ENCODE results near the gene CDH4. TPM values are rescaled to one million over a fixed set of nuclear protein-coding genes. Genes with fewer than 3 reads are reported as not detected.

Gene CDH4
- total and polyA plus RNA-seq, 2 of the 4 experiments (the other 2 are of a cell fraction): 1.6 to 3.5 TPM

- Histone ChIP-seq H2AK5ac (ENCODE audit: low read depth, low read length) (peak overlapping the region; percentile 33), H2AK9ac (replicated peaks; ENCODE audit: low read depth, low read length, poor library complexity) (no peak overlapping the region), H4K91ac (ENCODE audit: insufficient read depth, low read depth, low read length) (no peak overlapping the region), H4K5ac (ENCODE audit: low read depth, low read length) (no peak overlapping the region), H2BK120ac (ENCODE audit: low read depth, low read length) (no peak overlapping the region), H3K18ac (ENCODE audit: low read depth, low read length) (no peak overlapping the region), H2BK5ac (ENCODE audit: low read depth, low read length, poor library complexity, severe bottlenecking) (no peak overlapping the region), H3K9ac (ENCODE audit: low read depth, low read length) (no peak overlapping the region), H3K4me3 (ENCODE audit: insufficient read depth, low read depth, low read length) (no peak overlapping the region), H3K79me1 (ENCODE audit: low read depth in 1 of 2, low read length in 2 of 2) (no peaks in the 10 kb centered on the region), H3K9me3 (ENCODE audit: control insufficient read depth, insufficient read depth, low read length) (no peaks in the 10 kb centered on the region; the same call in 1 of the 2 replicates), H3K27me3 (ENCODE audit: control insufficient read depth, insufficient read depth, low read length) (no peaks in the 10 kb centered on the region; the same call in 1 of the 2 replicates), H3K36me3 (ENCODE audit: control insufficient read depth, insufficient read depth, low read length) (no peaks in the 10 kb centered on the region), H2BK20ac (ENCODE audit: low read depth, low read length) (no peak overlapping the region), H4K20me1 (ENCODE audit: insufficient read depth, low read length) (no peaks in the 10 kb centered on the region; the same call in 1 of the 2 replicates), H3K4me2 (ENCODE audit: low read depth, low read length) (no peak overlapping the region), H2BK15ac (ENCODE audit: low read depth, low read length) (no peak overlapping the region), H2AFZ (replicated peaks; ENCODE audit: low read length, poor library complexity) (peak overlapping the region; percentile 26), H4K8ac (ENCODE audit: low read depth in 2 of 2, low read length in 2 of 2) (no peak overlapping the region), H3K9me1 (ENCODE audit: insufficient read depth, low read length) (no peaks in the 10 kb centered on the region), H3K23ac (ENCODE audit: low read depth, low read length) (no peak overlapping the region), H3K14ac (replicated peaks; ENCODE audit: low read depth, low read length) (no peak overlapping the region), H3K4ac (ENCODE audit: low read depth, low read length) (no peak overlapping the region), H3K56ac (ENCODE audit: extremely low read depth, insufficient read depth, low read length) (no peak overlapping the region), H3K27ac (ENCODE audit: insufficient read depth, low read length) (no peak overlapping the region), H3K4me1 (ENCODE audit: control insufficient read depth, insufficient read depth, low read length) (peaks cover 4% of the 10 kb centered on the region)
- WGBS, 2 experiments (ENCODE audit: extremely low coverage in 2 of 2, insufficient read length in 1 of 2): 88% methylated on average over 5 of the region's 18 CpGs; no CpG with 5 or more reads in 1 of the 2 experiments
- no TSS peak for BruUV-seq (replicated peaks)
- dilution Hi-C loops (cut with HindIII; ENCODE audit: low sequenced_read_pairs, unreplicated experiment) (no loop called here), intact Hi-C loops (cut with micrococcal nuclease) (no loop called here), in situ Hi-C loops (cut with MboI; ENCODE audit: low sequenced_read_pairs) (no loop called here)
- ATAC-seq (ENCODE audit: low read depth) (no peak), DNase-seq (no peak)
- POLR2A ChIA-PET (ENCODE audit: unreplicated experiment): no interaction called here
- CTCF ChIA-PET: interaction anchor here (0.7 kb wide), 1 partner anchor 9 kb away, joined by 3 read pairs; no protein-coding TSS in a partner anchor
- TF ChIP-seq CHD1 (IDR thresholded peaks at IDR 0.05; ENCODE audit: low read depth, low read length) (no peak), NFE2L2 (IDR thresholded peaks at IDR 0.05; ENCODE audit: low read depth, low read length) (no peak), BHLHE40 (IDR thresholded peaks at IDR 0.05; ENCODE audit: low read depth, low read length) (no peak), USF2 (IDR thresholded peaks at IDR 0.05; ENCODE audit: low read depth, low read length) (no peak), MAZ (IDR thresholded peaks at IDR 0.05; ENCODE audit: borderline replicate concordance, low read depth, low read length) (no peak), RAD21 (IDR thresholded peaks at IDR 0.05; ENCODE audit: low read length) (no peak), CEBPB (IDR thresholded peaks at IDR 0.05; ENCODE audit: low read depth, low read length) (no peak), RFX5 (IDR thresholded peaks at IDR 0.05; ENCODE audit: low read depth, low read length) (no peak)
Observed at GRCh38 chr20:61354001-61354390, 101.9 kb downstream of the CDH4 start.

All from IMR-90 (cell line).